ENCODE measurements around the gene MMP24OS. TPM values are rescaled to one million over a fixed set of nuclear protein-coding genes. Genes with fewer than 3 reads are reported as not detected.
"Not testable (repeated sequence)": the region's sequence is repeated elsewhere in the genome, so short reads cannot be mapped to it uniquely, and the experiment has no call there.

The MMP24OS gene
- total and polyA plus RNA-seq, 2 donors: 13.4 to 38.0 TPM

DNA sequence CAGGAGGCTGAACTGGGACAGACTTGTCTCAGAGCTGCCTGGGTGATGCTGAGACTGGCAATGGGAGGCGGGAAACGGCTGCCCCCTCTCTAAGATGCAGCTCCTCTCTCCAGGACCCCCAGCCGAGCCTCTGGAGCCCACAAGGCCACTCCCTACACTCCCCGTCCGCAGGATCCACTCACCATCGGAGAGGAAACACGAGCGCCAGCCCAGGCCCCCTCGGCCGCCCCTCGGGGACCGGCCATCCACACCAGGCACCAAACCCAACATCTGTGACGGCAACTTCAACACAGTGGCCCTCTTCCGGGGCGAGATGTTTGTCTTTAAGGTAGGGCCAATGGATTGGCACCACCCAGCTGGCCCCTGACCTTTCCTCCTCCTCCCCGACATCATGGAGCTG is 10.8 kb downstream of the MMP24OS start:
- Histone ChIP-seq H3K27ac (ENCODE audit: low read depth) (no peak overlapping the region), H3K36me3 (ENCODE audit: insufficient read depth) (peaks cover 3% of the 10 kb centered on the region), H3K4me1 (ENCODE audit: insufficient read depth) (peaks cover 1% of the 10 kb centered on the region), H3K4me3 (ENCODE audit: low read depth, low read length) (no peak overlapping the region)
- 90% methylated on average over 16 of the region's 16 CpGs for WGBS
- DNase-seq (ENCODE audit: extremely low spot score): no peak

DNA sequence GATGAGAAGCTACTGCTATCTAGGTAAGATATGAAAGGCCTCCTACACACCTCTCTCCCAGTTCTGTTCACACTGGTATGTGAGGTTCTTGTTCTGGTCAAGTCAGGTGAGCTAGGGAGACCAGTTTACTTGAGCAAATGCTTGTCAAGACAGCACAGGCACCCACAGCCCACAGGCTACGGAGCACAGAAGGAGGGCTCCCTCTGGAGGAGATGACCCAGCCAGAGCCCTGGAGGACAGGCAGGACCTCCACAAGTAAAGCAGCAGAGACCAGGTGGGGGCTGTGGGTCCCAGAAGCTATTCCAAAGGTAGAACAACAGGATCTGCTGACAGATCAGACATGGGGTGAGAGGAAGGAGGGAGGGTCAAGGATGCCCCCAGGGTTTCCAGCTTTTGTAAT is 13.2 kb downstream of the MMP24OS start:
- Histone ChIP-seq H3K4me3 (ENCODE audit: low read depth, low read length) (no peak overlapping the region), H3K27ac (ENCODE audit: low read depth) (no peak overlapping the region), H3K4me1 (ENCODE audit: insufficient read depth) (peaks cover 1% of the 10 kb centered on the region), H3K36me3 (ENCODE audit: insufficient read depth) (peaks cover 3% of the 10 kb centered on the region)
- WGBS: 60% methylated on average over 1 of the region's 1 CpG
- DNase-seq (ENCODE audit: extremely low spot score): no peak

DNA sequence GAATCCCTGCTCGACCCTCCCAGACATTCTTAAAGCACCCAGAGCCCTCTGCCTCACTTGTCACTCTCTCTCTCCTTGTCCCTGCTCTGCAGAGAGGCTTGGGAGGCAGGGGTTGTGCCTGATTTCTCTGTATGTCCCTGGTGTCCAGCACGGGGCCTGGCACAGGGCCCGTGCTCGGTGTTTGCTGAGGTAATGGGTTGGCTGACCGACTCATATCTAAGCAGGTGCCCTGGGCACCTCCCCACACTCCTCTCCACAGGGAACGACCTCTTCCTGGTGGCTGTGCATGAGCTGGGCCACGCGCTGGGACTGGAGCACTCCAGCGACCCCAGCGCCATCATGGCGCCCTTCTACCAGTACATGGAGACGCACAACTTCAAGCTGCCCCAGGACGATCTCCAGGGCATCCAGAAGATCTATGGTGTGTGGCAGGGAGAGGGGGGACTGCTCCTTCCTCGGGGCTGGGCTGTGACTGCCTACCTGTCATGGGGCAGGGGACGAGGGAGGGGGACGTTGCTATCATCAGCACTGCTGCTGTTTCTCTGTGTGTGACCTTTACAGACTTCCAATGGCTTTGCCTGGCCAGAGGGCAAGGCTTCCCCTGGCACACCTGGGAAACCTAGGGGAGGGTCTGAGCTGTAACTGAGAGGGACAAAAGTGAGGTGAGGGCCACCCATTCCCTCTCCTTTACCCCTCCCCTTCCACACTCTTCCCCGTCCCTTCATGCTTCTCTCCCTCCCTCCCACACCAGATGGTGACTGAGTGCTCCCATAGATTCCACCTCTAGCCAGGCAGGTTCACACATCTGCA is 14.2 kb downstream of the MMP24OS start:
- peaks cover 3% of the 10 kb centered on the region for H3K36me3 ChIP-seq (ENCODE audit: insufficient read depth)
- H3K4me3 ChIP-seq (ENCODE audit: low read depth, low read length): no peak overlapping the region
- 71% methylated on average over 17 of the region's 17 CpGs for WGBS
- peaks cover 1% of the 10 kb centered on the region for H3K4me1 ChIP-seq (ENCODE audit: insufficient read depth)
- DNase-seq (ENCODE audit: extremely low spot score): no peak
- H3K27ac ChIP-seq (ENCODE audit: low read depth): no peak overlapping the region

- not testable (repeated sequence) for H3K4me3 ChIP-seq (ENCODE audit: low read depth, low read length); H3K27ac ChIP-seq (ENCODE audit: low read depth); H3K4me1 ChIP-seq (ENCODE audit: insufficient read depth); DNase-seq (ENCODE audit: extremely low spot score); H3K36me3 ChIP-seq (ENCODE audit: insufficient read depth)
- WGBS: 38% methylated on average over 5 of the region's 8 CpGs
Measured at GRCh38 chr20:35262731-35263531, 15.0 kb downstream of the MMP24OS start.

- not testable (repeated sequence) for H3K4me1 ChIP-seq (ENCODE audit: insufficient read depth); H3K4me3 ChIP-seq (ENCODE audit: low read depth, low read length); H3K27ac ChIP-seq (ENCODE audit: low read depth); H3K36me3 ChIP-seq (ENCODE audit: insufficient read depth); DNase-seq (ENCODE audit: extremely low spot score)
- 55% methylated on average over 7 of the region's 10 CpGs for WGBS
Measured at GRCh38 chr20:35262321-35262720, 15.6 kb downstream of the MMP24OS start.

GRCh38 chr20:35260426-35260825 is 17.5 kb downstream of the MMP24OS start:
- no peak for DNase-seq (ENCODE audit: extremely low spot score)
- Histone ChIP-seq H3K4me3 (ENCODE audit: low read depth, low read length) (no peak overlapping the region), H3K27ac (ENCODE audit: low read depth) (no peak overlapping the region), H3K4me1 (ENCODE audit: insufficient read depth) (peaks cover 1% of the 10 kb centered on the region), H3K36me3 (ENCODE audit: insufficient read depth) (no peaks in the 10 kb centered on the region)
- 92% methylated on average over 6 of the region's 6 CpGs for WGBS

DNA sequence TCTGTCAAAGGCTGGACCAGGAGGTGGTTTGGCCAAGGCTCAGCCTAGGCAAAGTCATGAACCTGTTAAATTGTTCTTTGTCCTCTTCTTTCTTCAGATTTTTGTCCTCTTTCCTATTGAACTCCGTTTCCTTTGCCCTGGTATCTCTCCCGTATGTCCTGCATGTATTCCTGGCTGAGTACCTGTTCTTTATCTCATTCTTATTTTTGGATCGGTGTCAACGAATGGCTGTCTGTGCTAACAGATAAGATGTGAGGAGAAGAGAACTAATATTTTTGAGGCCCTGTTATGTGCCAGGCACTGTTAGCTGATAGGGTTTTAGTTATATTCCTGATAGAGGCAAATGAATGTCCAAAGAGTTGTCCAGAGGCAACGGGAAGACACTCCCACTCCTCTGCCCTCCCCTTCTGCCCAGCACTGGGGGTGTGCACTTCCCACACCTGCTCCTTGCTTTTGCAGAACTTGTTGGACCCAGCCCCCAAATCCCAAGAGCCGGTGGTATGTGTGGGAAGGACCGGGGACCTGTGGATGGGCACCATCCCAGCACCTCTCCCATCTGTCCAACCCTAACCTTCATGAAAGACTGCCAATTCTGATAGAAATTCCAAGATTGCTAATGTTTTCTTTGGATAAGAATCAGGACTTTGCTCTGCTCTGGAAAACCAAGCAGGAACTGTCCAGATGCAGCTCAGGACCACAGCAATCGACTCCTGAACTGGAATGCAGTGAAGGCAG is 20.6 kb downstream of the MMP24OS start:
- no peaks in the 10 kb centered on the region for H3K4me1 ChIP-seq (ENCODE audit: insufficient read depth)
- H3K27ac ChIP-seq (ENCODE audit: low read depth): no peak overlapping the region
- H3K4me3 ChIP-seq (ENCODE audit: low read depth, low read length): no peak overlapping the region
- H3K36me3 ChIP-seq (ENCODE audit: insufficient read depth): no peaks in the 10 kb centered on the region
- 68% methylated on average over 8 of the region's 8 CpGs for WGBS
- no peak for DNase-seq (ENCODE audit: extremely low spot score)

GRCh38 chr20:35254448-35254999 is 23.4 kb downstream of the MMP24OS start:
- 92% methylated on average over 12 of the region's 12 CpGs for whole genome bisulfite sequencing
- no peak for DNase-seq (ENCODE audit: extremely low spot score)

GRCh38 chr20:35253010-35253409 is 24.9 kb downstream of the MMP24OS start:
- Histone ChIP-seq H3K36me3 (ENCODE audit: insufficient read depth) (no peaks in the 10 kb centered on the region), H3K4me1 (ENCODE audit: insufficient read depth) (no peaks in the 10 kb centered on the region), H3K27ac (ENCODE audit: low read depth) (no peak overlapping the region), H3K4me3 (ENCODE audit: low read depth, low read length) (no peak overlapping the region)
- 70% methylated on average over 3 of the region's 3 CpGs for WGBS
- no peak for DNase-seq (ENCODE audit: extremely low spot score)

More at GRCh38 chr20:35254448-35254999, 23.4 kb downstream of the MMP24OS start:
- no peaks in the 10 kb centered on the region for H3K36me3 ChIP-seq (ENCODE audit: insufficient read depth)
- H3K27ac ChIP-seq (ENCODE audit: low read depth): no peak overlapping the region
- no peaks in the 10 kb centered on the region for H3K4me1 ChIP-seq (ENCODE audit: insufficient read depth)
- H3K4me3 ChIP-seq (ENCODE audit: low read depth, low read length): no peak overlapping the region

- H3K4me1 ChIP-seq (ENCODE audit: insufficient read depth); H3K27ac ChIP-seq (ENCODE audit: low read depth); H3K36me3 ChIP-seq (ENCODE audit: insufficient read depth); DNase-seq (ENCODE audit: extremely low spot score); H3K4me3 ChIP-seq (ENCODE audit: low read depth, low read length): not testable (repeated sequence)
- WGBS: 91% methylated on average over 2 of the region's 2 CpGs
Measured at GRCh38 chr20:35252598-35252997, 25.3 kb downstream of the MMP24OS start.

GRCh38 chr20:35252037-35252461 is 25.9 kb downstream of the MMP24OS start:
- Histone ChIP-seq H3K36me3 (ENCODE audit: insufficient read depth) (no peaks in the 10 kb centered on the region), H3K27ac (ENCODE audit: low read depth) (no peak overlapping the region), H3K4me1 (ENCODE audit: insufficient read depth) (no peaks in the 10 kb centered on the region), H3K4me3 (ENCODE audit: low read depth, low read length) (no peak overlapping the region)
- no peak for DNase-seq (ENCODE audit: extremely low spot score)
- WGBS: 57% methylated on average over 2 of the region's 2 CpGs

DNA sequence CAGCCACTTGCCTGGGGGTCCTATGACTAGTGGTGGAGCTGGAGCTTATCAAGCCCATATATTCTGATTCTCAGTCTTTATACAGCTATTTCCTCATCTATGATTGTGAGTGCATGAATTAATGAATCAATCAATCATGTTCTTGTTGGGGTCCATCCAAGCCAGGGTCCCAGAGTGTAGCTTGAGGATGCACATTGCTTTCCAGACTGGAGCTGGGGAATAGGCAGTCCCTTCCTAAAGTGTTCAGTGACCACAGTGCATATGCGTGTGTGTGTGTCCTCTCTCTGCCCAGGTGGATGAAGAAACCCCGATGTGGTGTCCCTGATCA is 26.3 kb downstream of the MMP24OS start:
- WGBS: 89% methylated on average over 2 of the region's 2 CpGs
- Histone ChIP-seq H3K4me1 (ENCODE audit: insufficient read depth) (no peaks in the 10 kb centered on the region), H3K36me3 (ENCODE audit: insufficient read depth) (no peaks in the 10 kb centered on the region), H3K4me3 (ENCODE audit: low read depth, low read length) (no peak overlapping the region), H3K27ac (ENCODE audit: low read depth) (no peak overlapping the region)
- DNase-seq (ENCODE audit: extremely low spot score): no peak

DNA sequence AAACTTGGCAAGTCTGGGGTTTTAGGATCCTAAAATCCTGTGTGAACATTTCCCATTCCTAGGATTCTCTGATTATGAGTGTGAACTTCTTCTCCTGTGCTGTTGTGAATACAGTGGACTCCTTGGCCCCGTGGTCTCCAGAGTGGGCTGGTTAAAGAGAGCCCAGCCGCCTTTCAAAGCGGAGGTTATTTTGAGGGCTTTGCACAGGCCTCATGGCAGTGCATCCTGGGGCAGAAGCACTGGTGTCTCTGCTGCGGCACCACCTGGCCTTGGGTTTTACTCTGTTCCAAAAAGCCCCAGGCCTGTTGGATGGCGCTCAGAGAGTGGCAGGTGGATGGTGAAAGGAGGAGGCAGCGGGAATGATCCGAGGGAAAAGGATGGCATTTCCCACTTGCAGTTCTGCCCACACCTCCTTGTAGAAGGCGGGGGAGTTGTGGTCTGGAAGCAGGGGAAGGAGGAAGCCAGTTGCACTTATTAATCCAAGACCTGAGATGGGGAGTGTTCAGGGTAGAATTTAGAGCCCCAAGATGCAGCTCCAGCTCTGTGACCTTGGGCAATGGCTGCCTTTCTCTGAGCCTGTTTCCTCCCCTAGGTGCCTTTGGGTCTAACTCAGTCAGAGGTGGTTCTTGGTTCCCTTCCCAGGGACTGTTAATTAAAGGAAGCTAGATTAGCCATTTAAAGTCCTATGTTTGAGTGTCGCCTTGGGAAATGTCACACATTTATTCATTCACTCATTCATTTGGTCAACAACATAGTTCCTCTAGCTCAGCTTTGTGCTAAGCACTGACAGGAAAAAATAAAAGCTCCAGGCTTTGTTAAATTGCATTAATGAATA is 29.1 kb downstream of the MMP24OS start:
- DNase-seq (ENCODE audit: extremely low spot score): no peak
- H3K36me3 ChIP-seq (ENCODE audit: insufficient read depth): no peaks in the 10 kb centered on the region
- WGBS: 84% methylated on average over 9 of the region's 9 CpGs
- H3K27ac ChIP-seq (ENCODE audit: low read depth): no peak overlapping the region
- H3K4me1 ChIP-seq (ENCODE audit: insufficient read depth): no peaks in the 10 kb centered on the region
- no peak overlapping the region for H3K4me3 ChIP-seq (ENCODE audit: low read depth, low read length)

All from urinary bladder (tissue), 4 donors.